ENCODE measurements around the gene EPHA3. TPM values are rescaled to one million over a fixed set of nuclear protein-coding genes. Genes with fewer than 3 reads are reported as not detected.

Gene EPHA3
- total RNA-seq, 4 donors from 2014 or later: 5.6 to 63.0 (median 16.6) TPM

DNA sequence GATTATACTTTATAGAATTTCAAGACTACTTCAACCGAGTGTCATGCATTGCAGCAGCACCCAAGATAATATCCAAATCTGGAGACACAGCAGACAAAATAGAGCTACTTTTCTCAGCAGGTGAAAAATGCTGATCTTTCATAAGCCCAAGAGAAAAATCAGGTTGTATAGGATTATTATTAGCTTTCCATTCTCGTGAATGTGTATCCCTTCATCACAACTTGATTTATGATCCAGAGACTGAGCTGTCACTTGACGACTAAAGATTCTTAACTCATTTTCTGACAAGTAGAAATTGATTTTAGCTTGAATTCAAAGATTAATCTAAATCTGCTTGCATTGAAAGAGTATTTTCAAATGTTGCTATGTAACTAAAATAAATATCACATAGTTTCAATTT is 32.4 kb downstream of the EPHA3 start:
- no peak overlapping the region for H3K4me3 ChIP-seq
- intact Hi-C loops (cut with DNase I; ENCODE audit: low total_unique reads): no loop called here
- no peaks in the 10 kb centered on the region for H3K27me3 ChIP-seq
- no peak for DNase-seq
- no peak overlapping the region for H3K27ac ChIP-seq
- H3K9me3 ChIP-seq: no peaks in the 10 kb centered on the region
- no peak for TF ChIP-seq POLR2A (IDR thresholded peaks at IDR 0.05)
- TF ChIP-seq, protein P1, sequence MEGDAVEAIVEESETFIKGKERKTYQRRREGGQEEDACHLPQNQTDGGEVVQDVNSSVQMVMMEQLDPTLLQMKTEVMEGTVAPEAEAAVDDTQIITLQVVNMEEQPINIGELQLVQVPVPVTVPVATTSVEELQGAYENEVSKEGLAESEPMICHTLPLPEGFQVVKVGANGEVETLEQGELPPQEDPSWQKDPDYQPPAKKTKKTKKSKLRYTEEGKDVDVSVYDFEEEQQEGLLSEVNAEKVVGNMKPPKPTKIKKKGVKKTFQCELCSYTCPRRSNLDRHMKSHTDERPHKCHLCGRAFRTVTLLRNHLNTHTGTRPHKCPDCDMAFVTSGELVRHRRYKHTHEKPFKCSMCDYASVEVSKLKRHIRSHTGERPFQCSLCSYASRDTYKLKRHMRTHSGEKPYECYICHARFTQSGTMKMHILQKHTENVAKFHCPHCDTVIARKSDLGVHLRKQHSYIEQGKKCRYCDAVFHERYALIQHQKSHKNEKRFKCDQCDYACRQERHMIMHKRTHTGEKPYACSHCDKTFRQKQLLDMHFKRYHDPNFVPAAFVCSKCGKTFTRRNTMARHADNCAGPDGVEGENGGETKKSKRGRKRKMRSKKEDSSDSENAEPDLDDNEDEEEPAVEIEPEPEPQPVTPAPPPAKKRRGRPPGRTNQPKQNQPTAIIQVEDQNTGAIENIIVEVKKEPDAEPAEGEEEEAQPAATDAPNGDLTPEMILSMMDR (IDR thresholded peaks at IDR 0.05): no peak
- H3K4me1 ChIP-seq: no peaks in the 10 kb centered on the region
- no peaks in the 10 kb centered on the region for H3K36me3 ChIP-seq

DNA sequence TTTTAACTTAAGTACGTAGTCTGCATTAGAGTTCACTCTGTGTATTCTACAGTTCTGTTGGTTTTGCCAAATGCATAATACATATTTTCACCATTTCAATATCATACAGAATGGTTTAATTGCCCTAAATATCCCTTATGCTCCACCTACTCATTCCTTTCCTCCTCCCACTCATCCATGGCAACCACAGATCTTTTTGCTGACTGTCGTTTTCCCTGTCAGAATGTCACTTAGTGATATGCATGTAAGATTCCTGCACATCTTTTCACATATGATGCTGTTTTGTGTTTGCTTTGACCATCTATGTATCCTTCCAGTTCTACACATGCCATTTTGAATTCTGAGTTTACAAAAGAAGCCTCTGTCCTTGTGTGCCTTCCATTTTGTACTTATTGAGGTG is 36.7 kb downstream of the EPHA3 start:
- no peak overlapping the region for H3K27ac ChIP-seq
- DNase-seq: no peak
- H3K27me3 ChIP-seq: no peaks in the 10 kb centered on the region
- no peaks in the 10 kb centered on the region for H3K9me3 ChIP-seq
- no peak overlapping the region for H3K4me3 ChIP-seq
- TF ChIP-seq, protein P1 (IDR thresholded peaks at IDR 0.05): no peak
- TF ChIP-seq POLR2A (IDR thresholded peaks at IDR 0.05): no peak
- intact Hi-C loops (cut with DNase I; ENCODE audit: low total_unique reads): no loop called here
- no peaks in the 10 kb centered on the region for H3K4me1 ChIP-seq
- no peaks in the 10 kb centered on the region for H3K36me3 ChIP-seq

DNA sequence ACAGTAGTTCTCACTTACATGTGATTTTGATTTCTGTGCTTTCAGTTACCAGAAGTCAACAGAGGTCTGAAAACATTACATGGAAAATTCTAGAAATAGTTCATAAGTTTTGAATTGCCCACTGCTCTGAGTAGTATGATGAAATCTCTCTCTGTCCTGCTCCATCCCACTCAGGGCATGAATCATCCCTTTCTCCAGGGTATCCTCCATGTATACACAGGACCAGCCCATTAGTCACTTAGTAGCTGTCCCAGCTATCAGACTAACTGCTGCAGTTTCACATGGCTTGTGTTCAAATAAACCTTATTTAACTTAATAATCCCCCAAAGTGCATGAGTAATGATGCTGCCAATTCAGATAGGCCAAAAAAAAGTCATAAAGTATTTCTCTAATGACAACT is 38.6 kb downstream of the EPHA3 start:
- H3K4me3 ChIP-seq: no peak overlapping the region
- no peaks in the 10 kb centered on the region for H3K9me3 ChIP-seq
- no peak overlapping the region for H3K27ac ChIP-seq
- no peaks in the 10 kb centered on the region for H3K36me3 ChIP-seq
- H3K27me3 ChIP-seq: no peaks in the 10 kb centered on the region
- no peak for DNase-seq
- H3K4me1 ChIP-seq: no peaks in the 10 kb centered on the region
- intact Hi-C loops (cut with DNase I; ENCODE audit: low total_unique reads): no loop called here
- no peak for TF ChIP-seq POLR2A (IDR thresholded peaks at IDR 0.05)
- TF ChIP-seq, protein P1 (IDR thresholded peaks at IDR 0.05): no peak

DNA sequence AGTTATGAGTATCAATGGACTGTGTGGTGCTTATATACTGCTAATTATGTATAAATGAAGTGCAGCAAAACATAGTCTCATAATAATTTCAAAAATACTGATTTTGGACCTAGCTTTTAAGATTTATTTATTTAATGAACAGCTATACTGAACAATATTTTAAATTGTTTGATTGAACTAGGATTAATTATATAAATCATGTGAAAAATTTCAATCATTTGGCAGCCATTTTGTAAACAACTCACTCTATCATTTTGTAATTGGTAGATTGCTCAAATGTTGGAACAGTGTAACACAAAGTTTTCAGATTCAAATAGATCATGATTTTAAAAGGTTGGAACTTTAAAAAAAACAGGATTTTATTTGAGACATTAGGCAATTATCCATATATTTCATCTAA is 47.0 kb downstream of the EPHA3 start:
- Histone ChIP-seq H3K4me1 (no peaks in the 10 kb centered on the region), H3K27ac (no peak overlapping the region), H3K36me3 (no peaks in the 10 kb centered on the region), H3K9me3 (no peaks in the 10 kb centered on the region), H3K27me3 (no peaks in the 10 kb centered on the region), H3K4me3 (no peak overlapping the region)
- TF ChIP-seq, protein P1 (IDR thresholded peaks at IDR 0.05): no peak
- no peak for TF ChIP-seq POLR2A (IDR thresholded peaks at IDR 0.05)
- no peak for DNase-seq
- intact Hi-C loops (cut with DNase I; ENCODE audit: low total_unique reads): no loop called here

DNA sequence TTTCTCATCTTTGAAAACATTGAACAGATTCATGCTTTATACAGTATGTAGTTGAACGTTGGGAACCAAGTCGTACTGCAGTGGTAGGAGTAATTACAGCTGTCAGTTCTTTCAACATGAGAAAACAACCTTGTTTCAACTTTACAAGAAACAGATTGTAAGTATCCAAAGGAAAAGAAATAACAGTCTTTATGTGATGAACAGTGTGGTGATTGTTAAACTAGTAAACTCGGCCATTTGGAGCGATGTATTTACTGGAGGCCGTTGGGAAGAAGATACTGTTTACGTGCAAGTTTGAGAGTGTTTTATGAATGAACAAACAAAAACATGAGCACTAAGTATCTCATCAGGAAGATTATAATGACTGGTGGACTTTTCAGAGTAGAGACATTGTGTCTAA is 48.4 kb downstream of the EPHA3 start:
- no peaks in the 10 kb centered on the region for H3K36me3 ChIP-seq
- TF ChIP-seq, protein P1 (IDR thresholded peaks at IDR 0.05): no peak
- TF ChIP-seq POLR2A (IDR thresholded peaks at IDR 0.05): no peak
- H3K4me3 ChIP-seq: no peak overlapping the region

More for the DNA sequence above, 48.4 kb downstream of the EPHA3 start:
- Histone ChIP-seq H3K9me3 (no peaks in the 10 kb centered on the region), H3K27me3 (no peaks in the 10 kb centered on the region), H3K4me1 (no peaks in the 10 kb centered on the region), H3K27ac (peak overlapping the region in 1 of 2 donors; percentile 25)
- intact Hi-C loops (cut with DNase I; ENCODE audit: low total_unique reads): no loop called here
- DNase-seq: no peak
